Neural cell (in vitro differentiated cells): ENCODE measurements around the gene NOLC1.

Experiments used
- EZH2 ChIP-seq: fragments of 200-600, 300-800 bp; shearing (Covaris generic), sonication (generic); IDR thresholded peaks from 2 replicates; pipeline ENCODE4 v1.6.1; 2014; ENCODE audit warnings: antibody characterized with exemption, low read length, borderline replicate concordance, mild to moderate bottlenecking; ENCODE audit not compliant: insufficient read depth, poor library complexity, severe bottlenecking
- POLR2AphosphoS5 ChIP-seq: IDR thresholded peaks from 2 replicates; pipeline ENCODE4 v1.6.1; 2012
- RAD21 ChIP-seq: fragments of 450-650 bp; conservative IDR thresholded peaks from 2 replicates; pipeline ENCODE4 v1.6.1; 2014; ENCODE audit warnings: antibody characterized with exemption, mild to moderate bottlenecking, moderate library complexity
- REST ChIP-seq: IDR thresholded peaks from 2 replicates; pipeline ENCODE4 v1.6.1; 2012; ENCODE audit warnings: borderline replicate concordance
- SMC3 ChIP-seq: fragments of 450-650 bp; conservative IDR thresholded peaks from 2 replicates; pipeline ENCODE4 v1.6.1; 2014; ENCODE audit warnings: antibody characterized with exemption, mild to moderate bottlenecking, moderate library complexity; ENCODE audit not compliant: poor library complexity
- TAF1 ChIP-seq: IDR thresholded peaks from 2 replicates; pipeline ENCODE4 v1.6.1; 2012; ENCODE audit warnings: low read depth
- TF ChIP-seq, protein P1 (sequence below): fragments of 450-650 bp; IDR thresholded peaks from 2 replicates; pipeline ENCODE4 v1.5.1; 2014; ENCODE audit warnings: antibody characterized with exemption, mild to moderate bottlenecking, moderate library complexity; ENCODE audit not compliant: poor library complexity, severe bottlenecking

GRCh38 chr10:102109166-102110116 is 42.7 kb upstream of the NOLC1 start:
- TF ChIP-seq SMC3 (no peak), POLR2AphosphoS5 (no peak), TAF1 (no peak), REST (no peak), EZH2 (no peak), RAD21 (no peak)
- TF ChIP-seq, protein P1, sequence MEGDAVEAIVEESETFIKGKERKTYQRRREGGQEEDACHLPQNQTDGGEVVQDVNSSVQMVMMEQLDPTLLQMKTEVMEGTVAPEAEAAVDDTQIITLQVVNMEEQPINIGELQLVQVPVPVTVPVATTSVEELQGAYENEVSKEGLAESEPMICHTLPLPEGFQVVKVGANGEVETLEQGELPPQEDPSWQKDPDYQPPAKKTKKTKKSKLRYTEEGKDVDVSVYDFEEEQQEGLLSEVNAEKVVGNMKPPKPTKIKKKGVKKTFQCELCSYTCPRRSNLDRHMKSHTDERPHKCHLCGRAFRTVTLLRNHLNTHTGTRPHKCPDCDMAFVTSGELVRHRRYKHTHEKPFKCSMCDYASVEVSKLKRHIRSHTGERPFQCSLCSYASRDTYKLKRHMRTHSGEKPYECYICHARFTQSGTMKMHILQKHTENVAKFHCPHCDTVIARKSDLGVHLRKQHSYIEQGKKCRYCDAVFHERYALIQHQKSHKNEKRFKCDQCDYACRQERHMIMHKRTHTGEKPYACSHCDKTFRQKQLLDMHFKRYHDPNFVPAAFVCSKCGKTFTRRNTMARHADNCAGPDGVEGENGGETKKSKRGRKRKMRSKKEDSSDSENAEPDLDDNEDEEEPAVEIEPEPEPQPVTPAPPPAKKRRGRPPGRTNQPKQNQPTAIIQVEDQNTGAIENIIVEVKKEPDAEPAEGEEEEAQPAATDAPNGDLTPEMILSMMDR: no peak
